Esophagus muscularis mucosa (tissue), 4 donors: Measurements from ENCODE around the gene DNHD1. TPM values are rescaled to one million over a fixed set of nuclear protein-coding genes. Genes with fewer than 3 reads are reported as not detected.

Experiments used
- DNase-seq: peaks from one replicate; pipeline ENCODE4 v3.0.0-alpha.2; 2017; ENCODE audit errors: extremely low spot score
- H3K27ac ChIP-seq, 4 donors: fragments of 200-600 bp; sonication (generic); replicated peaks in 1 of 4; 1 replicate in 3 of 4; 2 replicates in 1 of 4; pipeline ENCODE4 v1.5.1; 2016 to 2019; ENCODE audit warnings: mild to moderate bottlenecking in 1 of 4
- H3K27me3 ChIP-seq, 4 donors: fragments of 200-600 bp; sonication (generic); one replicate each; pipeline versions ENCODE4 v1.5.1 to v1.6.0; 2016 to 2019
- H3K36me3 ChIP-seq, 4 donors: fragments of 200-600 bp; sonication (generic); one replicate each; pipeline ENCODE4 v1.5.1; 2016 to 2019
- H3K4me1 ChIP-seq, 4 donors: fragments of 200-600 bp; sonication (generic); one replicate each; pipeline ENCODE4 v1.5.1; 2016 to 2019
- H3K4me3 ChIP-seq, 4 donors: fragments of 200-600 bp; sonication (generic); 1 replicate in 2 of 4; 2 replicates in 2 of 4; pipeline ENCODE4 v1.5.1; 2016 to 2019; ENCODE audit warnings: mild to moderate bottlenecking in 4 of 4, moderate library complexity in 1 of 4
- H3K9me3 ChIP-seq, 4 donors: fragments of 200-600 bp; sonication (generic); 1 replicate in 3 of 4; 2 replicates in 1 of 4; pipeline ENCODE4 v1.5.1; 2016 to 2019
- EP300 ChIP-seq: sonication (generic); formaldehyde crosslinking; IDR thresholded peaks from one replicate; pipeline ENCODE4 v1.6.1; 2017; ENCODE audit warnings: antibody characterized with exemption
- POLR2A ChIP-seq: fragments of 450-650 bp; IDR thresholded peaks from one replicate; pipeline ENCODE4 v1.6.1; 2017; ENCODE audit warnings: antibody characterized with exemption, moderate library complexity, mild to moderate bottlenecking, low read depth
- POLR2AphosphoS5 ChIP-seq, 2 donors: sonication (generic); formaldehyde crosslinking; IDR thresholded peaks; one replicate each; pipeline ENCODE4 v1.6.1; 2017; ENCODE audit warnings: antibody characterized with exemption in 2 of 2
- WGBS: methylation state at CpG from one replicate; pipeline ENCODE4 v1.1.5; 2018; 5-methylcytosine and 5-hydroxymethylcytosine counted together
- intact Hi-C: fragments of 100-400 bp; cut with DNase I; formaldehyde crosslinking; loops from one replicate; pipeline ENCODE4 v1.15.1; 2023
- total RNA-seq, 4 donors: library from RNA; depleted of rRNA; stranded (reverse); fragments of >200 nt; gene quantifications; one replicate each; pipeline versions ENCODE4 v1.1.0 to v1.2.1, GENCODE V29; 2016
- TF ChIP-seq, protein P1 (sequence below), 3 experiments: fragments of 200-600 bp in 2 of 3; fragments of 450-650 bp in 1 of 3; sonication (generic) in 2 of 3; IDR thresholded peaks; one replicate each; pipeline ENCODE4 v1.5.1; 2017 to 2019; ENCODE audit warnings: antibody characterized with exemption in 3 of 3, mild to moderate bottlenecking in 2 of 3, moderate library complexity in 1 of 3

Gene DNHD1
- total RNA-seq, 4 donors from 2014 or later = 6.1 to 14.5 (median 7.0) TPM

DNA sequence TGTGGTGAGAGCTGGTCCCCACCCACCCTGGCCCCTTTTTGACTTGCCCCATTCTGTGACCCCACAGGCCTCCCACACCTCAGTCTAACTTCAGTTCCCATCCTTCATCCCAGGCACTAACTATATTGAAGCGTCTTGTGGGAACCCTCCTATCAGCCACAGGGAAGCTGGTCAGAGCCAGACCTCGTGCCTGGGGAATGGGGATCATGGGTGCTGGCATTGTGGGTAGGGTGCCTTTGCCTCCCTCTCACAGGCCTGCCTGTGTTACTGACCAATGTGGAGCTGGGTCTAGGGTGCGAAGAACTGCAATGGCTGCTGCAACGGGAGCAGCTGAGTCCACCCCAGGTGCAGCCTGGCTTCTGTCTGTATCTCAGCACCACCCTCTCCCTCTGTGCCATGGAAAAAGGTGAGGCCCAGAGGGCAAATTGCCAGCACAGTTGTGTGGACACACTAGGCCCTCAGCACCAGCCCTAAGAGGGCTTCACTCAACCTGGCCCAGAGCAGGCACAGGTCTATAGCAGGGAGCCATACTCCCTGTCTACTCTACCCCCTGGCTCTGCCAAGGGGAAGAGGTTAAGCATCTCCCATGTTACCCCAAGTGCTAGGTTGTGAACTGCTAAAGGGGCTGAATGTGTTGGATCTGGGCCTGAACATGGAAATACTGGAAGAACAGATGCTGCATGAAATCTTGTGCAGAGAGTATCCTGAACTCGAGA lies 69.1 kb downstream of the DNHD1 start:
- Histone ChIP-seq H3K4me1 (peaks cover 8 to 16% (median 10%) of the 10 kb centered on the region in 4 donors), H3K4me3 (no peak overlapping the region), H3K27ac (no peak overlapping the region), H3K36me3 (peaks cover 0 to 56% (median 18%) of the 10 kb centered on the region in 4 donors), H3K9me3 (no peaks in the 10 kb centered on the region), H3K27me3 (no peaks in the 10 kb centered on the region)
- no peak for TF ChIP-seq POLR2AphosphoS5 (IDR thresholded peaks at IDR 0.05)
- no peak for TF ChIP-seq POLR2A
- no peak for TF ChIP-seq EP300
- TF ChIP-seq, protein P1, sequence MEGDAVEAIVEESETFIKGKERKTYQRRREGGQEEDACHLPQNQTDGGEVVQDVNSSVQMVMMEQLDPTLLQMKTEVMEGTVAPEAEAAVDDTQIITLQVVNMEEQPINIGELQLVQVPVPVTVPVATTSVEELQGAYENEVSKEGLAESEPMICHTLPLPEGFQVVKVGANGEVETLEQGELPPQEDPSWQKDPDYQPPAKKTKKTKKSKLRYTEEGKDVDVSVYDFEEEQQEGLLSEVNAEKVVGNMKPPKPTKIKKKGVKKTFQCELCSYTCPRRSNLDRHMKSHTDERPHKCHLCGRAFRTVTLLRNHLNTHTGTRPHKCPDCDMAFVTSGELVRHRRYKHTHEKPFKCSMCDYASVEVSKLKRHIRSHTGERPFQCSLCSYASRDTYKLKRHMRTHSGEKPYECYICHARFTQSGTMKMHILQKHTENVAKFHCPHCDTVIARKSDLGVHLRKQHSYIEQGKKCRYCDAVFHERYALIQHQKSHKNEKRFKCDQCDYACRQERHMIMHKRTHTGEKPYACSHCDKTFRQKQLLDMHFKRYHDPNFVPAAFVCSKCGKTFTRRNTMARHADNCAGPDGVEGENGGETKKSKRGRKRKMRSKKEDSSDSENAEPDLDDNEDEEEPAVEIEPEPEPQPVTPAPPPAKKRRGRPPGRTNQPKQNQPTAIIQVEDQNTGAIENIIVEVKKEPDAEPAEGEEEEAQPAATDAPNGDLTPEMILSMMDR (IDR thresholded peaks at IDR 0.05) = no peak
- 96% methylated on average over 5 of the region's 5 CpGs for WGBS
- peak; percentile 75 for DNase-seq
- intact Hi-C loops = no loop called here

GRCh38 chr11:6566704-6567370 lies 69.8 kb downstream of the DNHD1 start:
- H3K27me3 ChIP-seq = no peaks in the 10 kb centered on the region
- H3K36me3 ChIP-seq = peaks cover 0 to 61% (median 18%) of the 10 kb centered on the region in 4 donors
- no peak overlapping the region for H3K27ac ChIP-seq
- H3K4me3 ChIP-seq = no peak overlapping the region
- peaks cover 8 to 23% (median 15%) of the 10 kb centered on the region in 4 donors for H3K4me1 ChIP-seq
- 94% methylated on average over 8 of the region's 13 CpGs for WGBS
- DNase-seq = peak; percentile 66
- TF ChIP-seq POLR2AphosphoS5 (IDR thresholded peaks at IDR 0.05) (no peak), EP300 (no peak), POLR2A (no peak)
- TF ChIP-seq, protein P1 (IDR thresholded peaks at IDR 0.05) = no peak
- no peaks in the 10 kb centered on the region for H3K9me3 ChIP-seq
- intact Hi-C loops = no loop called here

DNA sequence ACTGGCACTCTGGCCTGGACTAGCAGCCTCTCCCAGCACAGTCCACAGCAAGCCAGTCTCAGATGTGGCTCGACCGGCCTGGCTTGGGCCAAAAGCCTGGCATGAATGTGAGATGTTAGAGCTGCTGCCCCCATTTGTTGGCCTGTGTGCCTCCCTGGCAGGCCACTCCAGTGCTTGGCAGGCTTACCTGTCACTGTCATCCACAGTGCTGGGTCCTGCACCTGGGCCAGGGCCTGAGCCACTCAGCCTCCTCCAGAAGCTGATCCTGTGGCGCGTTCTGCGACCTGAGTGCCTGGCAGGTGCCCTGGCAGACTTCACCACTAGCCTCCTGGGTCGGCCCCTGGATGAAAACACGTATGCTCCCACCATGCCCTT lies 70.3 kb downstream of the DNHD1 start:
- Histone ChIP-seq H3K9me3 (no peaks in the 10 kb centered on the region), H3K36me3 (peaks cover 0 to 61% (median 18%) of the 10 kb centered on the region in 4 donors), H3K27me3 (no peaks in the 10 kb centered on the region), H3K4me3 (no peak overlapping the region), H3K4me1 (peaks cover 8 to 28% (median 20%) of the 10 kb centered on the region in 4 donors), H3K27ac (no peak overlapping the region)
- intact Hi-C loops = no loop called here
- TF ChIP-seq POLR2A (no peak), POLR2AphosphoS5 (IDR thresholded peaks at IDR 0.05) (no peak), EP300 (no peak)
- TF ChIP-seq, protein P1 (IDR thresholded peaks at IDR 0.05) = no peak
- WGBS = no CpG with 5 or more reads among the region's 7 CpGs
- peak; percentile 79 for DNase-seq

- intact Hi-C loops = no loop called here
Measured at GRCh38 chr11:6568191-6568918, 71.3 kb downstream of the DNHD1 start.

More at GRCh38 chr11:6568191-6568918, 71.3 kb downstream of the DNHD1 start:
- H3K4me3 ChIP-seq = no peak overlapping the region
- H3K27ac ChIP-seq = no peak overlapping the region
- peak; percentile 62 for DNase-seq
- WGBS = 66% methylated on average over 4 of the region's 4 CpGs
- no peaks in the 10 kb centered on the region for H3K9me3 ChIP-seq
- no peaks in the 10 kb centered on the region for H3K27me3 ChIP-seq
- TF ChIP-seq POLR2AphosphoS5 (IDR thresholded peaks at IDR 0.05) (no peak), EP300 (no peak), POLR2A (no peak)
- TF ChIP-seq, protein P1 (IDR thresholded peaks at IDR 0.05) = no peak
- H3K4me1 ChIP-seq = peaks cover 8 to 31% (median 21%) of the 10 kb centered on the region in 4 donors
- H3K36me3 ChIP-seq = peaks cover 0 to 54% (median 16%) of the 10 kb centered on the region in 4 donors
